ENCODE results near the gene LRRC71.
A peak's percentile ranks its signal among the peaks of the same experiment; 100 is the strongest.

Gene LRRC71

DNA sequence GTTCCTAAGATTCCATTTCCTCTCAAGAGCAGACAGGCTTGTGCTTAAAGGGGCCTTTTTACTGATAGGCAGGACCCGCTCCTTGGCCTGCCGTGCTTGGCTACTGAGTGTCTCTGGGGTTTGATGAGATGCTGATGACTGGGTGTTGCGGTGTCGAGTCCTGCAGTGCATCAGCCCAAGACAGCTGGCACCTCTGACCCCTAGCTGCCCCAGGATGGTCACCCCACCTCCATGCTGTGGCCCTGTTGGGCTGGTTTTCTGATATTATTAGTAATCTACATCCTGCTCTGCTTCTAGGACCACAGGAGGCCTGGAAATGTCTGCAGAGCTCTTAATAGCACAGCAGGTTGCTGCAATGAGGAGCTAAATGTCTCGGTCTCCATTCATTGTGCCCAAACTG lies 28.7 kb downstream of the LRRC71 start:
- TF ChIP-seq, protein P1, sequence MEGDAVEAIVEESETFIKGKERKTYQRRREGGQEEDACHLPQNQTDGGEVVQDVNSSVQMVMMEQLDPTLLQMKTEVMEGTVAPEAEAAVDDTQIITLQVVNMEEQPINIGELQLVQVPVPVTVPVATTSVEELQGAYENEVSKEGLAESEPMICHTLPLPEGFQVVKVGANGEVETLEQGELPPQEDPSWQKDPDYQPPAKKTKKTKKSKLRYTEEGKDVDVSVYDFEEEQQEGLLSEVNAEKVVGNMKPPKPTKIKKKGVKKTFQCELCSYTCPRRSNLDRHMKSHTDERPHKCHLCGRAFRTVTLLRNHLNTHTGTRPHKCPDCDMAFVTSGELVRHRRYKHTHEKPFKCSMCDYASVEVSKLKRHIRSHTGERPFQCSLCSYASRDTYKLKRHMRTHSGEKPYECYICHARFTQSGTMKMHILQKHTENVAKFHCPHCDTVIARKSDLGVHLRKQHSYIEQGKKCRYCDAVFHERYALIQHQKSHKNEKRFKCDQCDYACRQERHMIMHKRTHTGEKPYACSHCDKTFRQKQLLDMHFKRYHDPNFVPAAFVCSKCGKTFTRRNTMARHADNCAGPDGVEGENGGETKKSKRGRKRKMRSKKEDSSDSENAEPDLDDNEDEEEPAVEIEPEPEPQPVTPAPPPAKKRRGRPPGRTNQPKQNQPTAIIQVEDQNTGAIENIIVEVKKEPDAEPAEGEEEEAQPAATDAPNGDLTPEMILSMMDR (conservative IDR thresholded peaks at IDR 0.05; ENCODE audit: control insufficient read depth, insufficient read depth, low read depth, low read length) = no peak
- DNase-seq (ENCODE audit: low read depth) = no peak
- no peak overlapping the region for H3K4me3 ChIP-seq (ENCODE audit: control insufficient read depth, low read depth, low read length)

DNA sequence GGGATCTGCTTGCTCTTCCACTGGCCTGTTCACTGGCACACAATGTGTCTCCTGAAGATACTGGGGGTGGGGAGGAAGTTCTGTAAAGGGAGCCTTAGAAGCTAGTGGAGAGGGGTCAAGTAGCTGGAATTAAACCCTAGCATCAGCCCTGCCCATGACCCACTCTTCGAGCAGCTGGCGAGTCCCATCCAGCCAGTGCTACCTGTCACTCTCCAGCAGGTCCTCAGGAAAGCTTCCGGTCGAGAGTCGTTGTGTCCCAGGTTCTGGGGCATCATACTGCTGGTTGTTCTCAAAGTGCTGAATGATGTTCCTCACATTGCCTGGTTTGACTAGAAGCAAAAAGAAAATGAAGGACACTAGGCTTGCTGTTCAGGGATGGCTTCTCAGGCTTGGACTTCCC lies 30.9 kb downstream of the LRRC71 start:
- TF ChIP-seq, protein P1 (conservative IDR thresholded peaks at IDR 0.05; ENCODE audit: control insufficient read depth, insufficient read depth, low read depth, low read length) = no peak
- DNase-seq (ENCODE audit: low read depth) = no peak
- H3K4me3 ChIP-seq (ENCODE audit: control insufficient read depth, low read depth, low read length) = no peak overlapping the region

DNA sequence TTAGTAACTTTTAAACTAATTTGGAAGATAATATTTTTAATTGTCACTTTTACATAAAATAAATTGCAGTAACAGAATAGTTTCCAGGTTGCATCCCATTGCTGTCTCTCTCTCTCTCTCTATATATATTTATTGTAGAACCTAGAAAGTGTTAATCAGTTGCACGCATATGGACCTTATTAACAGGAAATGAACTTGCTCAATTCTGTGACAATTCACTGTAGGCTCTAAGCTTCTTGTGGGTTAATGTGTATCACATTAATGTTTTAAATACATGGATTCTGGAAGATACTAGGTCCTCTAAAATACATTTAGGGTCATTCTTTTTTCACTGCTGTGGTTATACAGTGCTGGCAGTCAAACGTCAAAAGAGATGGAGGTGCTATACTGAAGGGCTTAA lies 33.1 kb downstream of the LRRC71 start:
- TF ChIP-seq, protein P1 (conservative IDR thresholded peaks at IDR 0.05; ENCODE audit: control insufficient read depth, insufficient read depth, low read depth, low read length) = no peak
- DNase-seq (ENCODE audit: low read depth) = no peak
- H3K4me3 ChIP-seq (ENCODE audit: control insufficient read depth, low read depth, low read length) = no peak overlapping the region

DNA sequence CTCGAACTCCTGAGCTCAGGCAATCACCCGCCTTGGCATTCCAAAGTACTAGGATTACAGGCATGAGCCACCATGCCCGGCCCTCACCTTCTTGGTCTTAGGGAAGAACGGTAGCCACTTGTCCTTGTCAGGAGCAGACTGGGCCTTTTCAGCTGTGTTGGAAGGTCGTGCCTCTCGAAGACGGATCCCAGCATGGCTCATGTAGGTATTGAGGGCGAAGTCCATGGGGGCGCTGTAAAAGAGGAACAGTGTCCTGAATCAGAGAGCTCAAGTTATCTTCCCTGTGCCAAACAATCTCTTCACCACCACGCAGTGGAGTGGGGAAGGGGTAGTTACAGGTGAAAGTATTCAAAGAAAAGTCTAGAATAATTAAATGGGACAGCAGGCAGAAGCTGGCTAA lies 35.9 kb downstream of the LRRC71 start:
- no peak overlapping the region for H3K4me3 ChIP-seq (ENCODE audit: control insufficient read depth, low read depth, low read length)
- DNase-seq (ENCODE audit: low read depth) = no peak
- TF ChIP-seq, protein P1 (conservative IDR thresholded peaks at IDR 0.05; ENCODE audit: control insufficient read depth, insufficient read depth, low read depth, low read length) = no peak

- H3K4me3 ChIP-seq (ENCODE audit: control insufficient read depth, low read depth, low read length) = no peak overlapping the region
- TF ChIP-seq, protein P1 (conservative IDR thresholded peaks at IDR 0.05; ENCODE audit: control insufficient read depth, insufficient read depth, low read depth, low read length) = no peak
- no peak for DNase-seq (ENCODE audit: low read depth)
Measured at GRCh38 chr1:156957634-156958033, 37.2 kb downstream of the LRRC71 start.

DNA sequence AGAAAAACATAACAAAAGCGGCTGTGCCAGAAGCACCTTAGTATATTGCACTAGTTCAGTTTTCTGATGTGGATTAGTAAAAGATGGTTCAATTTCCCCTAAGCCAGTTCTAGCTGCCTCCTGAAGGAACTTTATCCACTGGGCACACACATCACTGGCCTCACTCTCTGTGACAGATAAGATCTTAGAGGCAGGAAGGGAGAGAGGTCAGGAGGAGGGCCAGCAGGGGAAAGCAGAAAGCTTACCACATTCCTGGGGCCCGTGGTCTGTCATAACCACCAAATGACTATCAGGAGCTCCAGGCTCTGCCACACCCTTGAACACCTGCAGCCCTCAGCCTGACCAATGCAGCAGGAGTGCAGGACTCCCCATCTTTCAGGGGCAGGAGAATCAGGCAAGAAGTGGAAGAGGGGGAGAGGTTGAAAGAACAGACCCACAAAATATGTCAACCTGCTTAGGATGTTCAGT lies 37.8 kb downstream of the LRRC71 start:
- TF ChIP-seq, protein P1 (conservative IDR thresholded peaks at IDR 0.05; ENCODE audit: control insufficient read depth, insufficient read depth, low read depth, low read length) = no peak
- H3K4me3 ChIP-seq (ENCODE audit: control insufficient read depth, low read depth, low read length) = no peak overlapping the region
- no peak for DNase-seq (ENCODE audit: low read depth)

DNA sequence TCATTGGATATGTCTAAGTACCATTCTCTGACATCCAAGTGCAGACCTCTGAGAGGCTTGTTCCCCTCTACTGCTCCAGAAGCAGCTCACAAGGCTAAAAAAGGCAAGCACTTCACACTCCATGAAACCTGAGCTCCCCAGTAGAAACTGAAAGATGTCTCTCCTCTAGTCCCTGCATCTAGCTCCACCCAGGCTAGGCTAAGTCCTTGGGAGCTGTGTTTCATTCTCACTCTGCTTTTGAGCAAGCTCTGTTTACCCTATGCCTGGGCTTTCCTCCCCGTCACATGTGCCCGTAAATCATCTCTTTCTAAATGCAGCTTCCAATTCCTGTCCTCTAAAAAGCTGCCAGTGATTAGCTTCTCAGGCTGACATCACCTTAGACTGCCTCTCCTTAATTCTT lies 39.0 kb downstream of the LRRC71 start:
- H3K4me3 ChIP-seq (ENCODE audit: control insufficient read depth, low read depth, low read length) = no peak overlapping the region
- DNase-seq (ENCODE audit: low read depth) = peak; percentile 51
- TF ChIP-seq, protein P1 (conservative IDR thresholded peaks at IDR 0.05; ENCODE audit: control insufficient read depth, insufficient read depth, low read depth, low read length) = no peak
